Mucosa of gallbladder (tissue), 1 donor: ENCODE measurements around the gene MAST4. TPM values are rescaled to one million over a fixed set of nuclear protein-coding genes. Genes with fewer than 3 reads are reported as not detected.

Experiments
- DNase-seq: peaks from one replicate; pipeline ENCODE4 v3.0.0-alpha.2; 2020; ENCODE audit warnings: low spot score
- total RNA-seq: library from RNA; stranded (reverse); gene quantifications from one replicate; pipeline ENCODE4 v1.2.1, GENCODE V29; 2021
- donor health status: DM: no; HTN: no; CAD: no.

MAST4 gene
- total RNA-seq, 1 donor from 2014 or later: 30.5 TPM

DNA sequence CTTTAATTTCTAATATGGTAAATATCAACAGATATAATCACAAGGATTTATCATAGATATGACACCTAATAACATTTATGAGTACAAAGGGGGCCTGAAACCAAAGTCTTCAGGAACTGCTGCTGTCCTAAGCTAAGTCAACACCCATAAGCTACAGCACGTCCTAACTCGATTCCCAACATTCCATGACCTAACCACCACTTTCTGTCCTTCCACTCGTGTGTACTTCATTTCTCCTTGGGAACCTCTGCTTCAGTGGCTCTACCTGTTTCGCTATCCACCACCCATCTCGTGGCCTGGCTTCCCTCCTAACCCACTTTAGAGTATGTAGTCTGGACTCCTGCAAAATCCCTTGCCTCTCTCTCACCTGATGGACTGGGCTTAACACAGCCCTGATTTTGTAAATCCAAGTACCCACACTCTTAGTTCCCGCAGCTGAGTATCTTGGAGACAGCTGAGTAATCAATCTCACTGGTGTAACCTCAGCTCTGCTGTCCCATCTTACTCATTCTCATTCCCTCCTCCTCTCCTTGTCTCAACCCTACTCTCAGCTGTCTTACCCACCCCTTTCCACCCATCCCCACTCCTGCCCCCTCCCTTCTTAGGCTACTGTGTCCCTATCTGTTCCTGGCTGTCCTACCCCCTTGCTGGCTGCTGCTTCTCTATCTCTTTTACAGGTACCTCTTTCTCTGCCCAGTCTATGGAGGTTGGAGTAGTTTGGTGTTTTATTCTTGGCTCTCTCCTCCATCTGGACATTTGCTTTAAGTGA lies 101.8 kb downstream of the MAST4 start:
- no peak for DNase-seq

GRCh38 chr5:66701244-66701643 lies 105.1 kb downstream of the MAST4 start:
- DNase-seq: no peak

DNA sequence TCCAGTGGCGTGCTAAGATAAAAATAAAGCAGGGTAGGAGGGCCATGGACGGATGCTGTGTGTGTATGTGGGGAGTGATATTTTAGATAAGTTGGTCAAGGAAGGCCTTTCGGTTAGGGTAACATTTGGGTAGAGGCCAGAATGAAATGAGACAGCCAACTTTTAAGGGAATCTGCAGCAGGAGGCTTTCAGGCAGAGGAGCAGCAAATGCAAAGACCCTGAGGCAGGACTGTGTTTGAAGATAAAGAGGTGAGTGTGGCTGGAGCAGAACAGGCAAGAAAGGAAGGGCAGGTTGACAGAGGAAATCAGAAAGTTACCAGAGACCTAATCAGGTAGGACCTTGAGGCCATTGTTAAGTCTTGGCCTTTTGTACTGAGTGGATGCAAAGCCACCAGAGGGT lies 106.2 kb downstream of the MAST4 start:
- DNase-seq: no peak

GRCh38 chr5:66704790-66705425 lies 108.7 kb downstream of the MAST4 start:
- DNase-seq: no peak

DNA sequence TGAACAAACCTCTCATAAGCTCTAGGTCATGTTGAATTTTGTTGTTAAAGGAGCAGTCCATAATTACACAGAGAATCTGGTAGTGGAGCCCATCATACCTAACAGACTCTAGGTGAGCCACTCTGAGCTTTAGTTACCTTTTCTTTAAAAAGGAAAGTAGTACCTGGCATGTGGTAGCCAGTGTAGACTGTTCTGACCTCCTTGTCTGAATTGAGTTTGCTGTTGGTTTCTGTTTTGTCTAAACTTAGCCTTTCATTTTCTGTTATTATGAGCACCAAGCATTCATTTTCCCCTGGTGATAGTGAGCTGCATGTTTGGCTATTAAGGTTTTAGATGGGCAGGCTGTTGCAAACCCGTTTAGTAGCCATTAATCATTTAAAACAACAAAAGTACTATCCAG lies 112.2 kb downstream of the MAST4 start:
- DNase-seq: no peak

- no peak for DNase-seq
These were observed 114.4 kb downstream of the MAST4 start for GRCh38 chr5:66710557-66711088.

GRCh38 chr5:66713998-66714397 lies 117.8 kb downstream of the MAST4 start:
- no peak for DNase-seq

DNA sequence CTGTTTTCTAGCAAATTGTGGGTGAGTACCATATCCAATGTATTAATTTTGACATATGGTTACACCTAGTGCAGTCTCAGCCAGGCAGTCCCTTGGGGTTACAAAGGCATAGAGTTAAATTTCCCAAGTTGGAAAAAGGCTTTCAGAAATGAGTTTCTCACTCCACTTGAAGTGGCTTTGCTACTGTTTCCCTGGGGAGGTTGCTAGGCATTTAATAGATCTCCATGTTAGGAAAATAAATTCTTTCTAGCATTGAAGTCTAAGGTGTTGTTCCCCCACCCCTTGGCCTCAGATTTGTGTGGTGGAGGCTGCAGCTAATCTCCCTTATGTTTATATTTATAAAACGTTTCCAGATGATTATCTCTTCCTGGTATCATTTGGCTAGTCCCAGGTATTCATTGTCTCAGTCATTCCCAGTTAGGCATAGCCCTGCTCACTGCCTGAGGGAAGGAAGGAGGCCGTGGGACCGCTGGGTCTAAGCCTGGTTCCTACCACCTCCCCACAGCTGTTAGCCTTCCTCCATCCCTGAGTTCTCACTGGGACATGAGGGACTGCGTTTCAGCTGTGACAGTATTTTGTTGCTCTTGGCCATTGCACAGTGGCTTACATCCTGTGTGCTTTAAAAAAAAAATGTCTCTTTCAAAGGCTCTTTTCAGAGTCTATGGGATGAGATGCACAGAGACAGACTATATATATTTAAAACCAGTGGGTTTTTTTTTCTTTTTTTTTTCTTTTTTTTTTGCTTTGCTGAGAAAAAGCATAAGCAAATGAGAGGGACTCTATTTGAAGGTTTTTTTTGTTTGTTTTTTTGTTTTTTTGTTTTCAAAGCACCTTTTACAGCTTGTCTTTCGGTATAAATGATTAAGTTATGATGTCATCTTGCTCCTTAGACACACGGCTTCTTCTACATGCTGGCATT lies 121.5 kb downstream of the MAST4 start:
- DNase-seq: no peak

GRCh38 chr5:66718374-66719002 lies 122.3 kb downstream of the MAST4 start:
- DNase-seq: no peak

GRCh38 chr5:66720780-66721179 lies 124.6 kb downstream of the MAST4 start:
- DNase-seq: no peak

GRCh38 chr5:66722686-66723085 lies 126.5 kb downstream of the MAST4 start:
- DNase-seq: no peak

DNA sequence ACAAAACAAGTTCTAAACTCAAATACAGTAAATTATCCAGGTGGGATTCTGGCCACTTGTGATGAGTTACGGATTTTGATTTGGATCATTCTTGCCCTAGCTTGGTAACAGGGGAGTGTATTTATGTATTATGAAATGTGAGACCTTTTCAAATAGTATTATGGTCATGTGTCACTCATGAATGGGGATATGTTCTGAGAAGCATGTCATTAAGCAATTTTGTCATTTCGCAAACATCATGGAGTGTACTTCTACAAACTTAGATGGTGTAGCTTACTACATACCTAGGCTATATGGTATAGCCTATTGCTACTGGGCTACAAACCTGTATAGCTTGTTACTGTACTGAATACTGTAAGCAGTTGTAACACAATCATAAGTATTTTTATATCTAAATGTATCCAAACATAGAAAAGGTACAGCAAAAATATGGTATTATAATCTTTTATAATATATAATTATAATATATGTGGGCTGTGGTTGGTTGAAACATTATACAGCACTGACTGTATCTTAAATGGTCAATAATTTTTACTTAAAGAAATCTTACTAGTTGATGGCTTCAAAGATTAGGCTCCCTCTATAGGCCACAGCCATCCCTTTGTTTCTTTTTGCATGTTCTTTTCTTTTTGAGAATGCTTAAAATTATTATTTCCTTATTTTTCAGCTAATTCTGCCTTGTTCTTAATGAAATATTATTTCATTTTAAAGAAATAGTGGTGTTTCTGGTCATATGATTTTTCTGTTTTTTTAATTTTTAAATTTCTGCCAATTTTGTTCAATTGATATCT lies 128.4 kb downstream of the MAST4 start:
- DNase-seq: no peak

GRCh38 chr5:66727630-66728029 lies 131.4 kb downstream of the MAST4 start:
- DNase-seq: no peak

- DNase-seq: no peak
These were observed 131.9 kb downstream of the MAST4 start for GRCh38 chr5:66728049-66728448.

DNA sequence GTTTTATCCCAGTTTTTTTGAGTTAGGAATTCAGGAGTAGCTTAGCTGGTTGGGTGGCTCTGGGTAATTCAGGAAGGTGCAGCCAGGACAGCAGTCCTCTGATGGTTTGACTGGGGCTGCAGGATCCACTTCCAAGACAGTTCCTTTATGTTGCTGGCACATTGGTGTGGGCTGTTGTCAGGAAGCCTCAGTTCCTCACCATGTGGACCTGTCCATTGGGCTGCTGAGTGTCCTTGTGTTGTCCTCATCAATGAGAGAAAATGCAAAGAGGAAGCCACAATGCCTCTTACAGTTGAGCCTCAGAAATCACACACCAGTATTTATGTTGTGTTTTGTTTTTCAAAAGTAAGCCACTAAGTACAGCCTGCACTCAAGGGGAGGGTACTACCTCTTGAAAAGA lies 140.9 kb downstream of the MAST4 start:
- DNase-seq: no peak

DNA sequence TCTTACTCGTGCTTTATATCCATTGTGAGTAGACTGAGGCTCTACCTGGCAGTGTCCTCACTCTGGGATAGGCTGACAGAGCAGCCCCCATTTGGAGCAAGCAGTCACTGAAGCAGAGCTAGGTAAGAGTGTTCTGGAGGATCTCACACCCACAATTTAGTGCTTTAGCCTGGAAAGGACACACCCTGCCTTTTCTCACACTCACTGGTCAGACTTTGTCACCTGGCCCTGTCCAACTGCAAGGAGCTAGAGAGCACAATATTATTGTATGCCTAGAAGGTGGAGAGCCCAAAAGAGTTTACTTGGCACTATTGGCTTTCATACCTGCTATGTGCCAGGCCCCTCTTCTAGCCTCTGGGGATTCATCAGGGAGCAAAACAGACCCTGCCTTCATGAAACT lies 141.9 kb downstream of the MAST4 start:
- DNase-seq: no peak

DNA sequence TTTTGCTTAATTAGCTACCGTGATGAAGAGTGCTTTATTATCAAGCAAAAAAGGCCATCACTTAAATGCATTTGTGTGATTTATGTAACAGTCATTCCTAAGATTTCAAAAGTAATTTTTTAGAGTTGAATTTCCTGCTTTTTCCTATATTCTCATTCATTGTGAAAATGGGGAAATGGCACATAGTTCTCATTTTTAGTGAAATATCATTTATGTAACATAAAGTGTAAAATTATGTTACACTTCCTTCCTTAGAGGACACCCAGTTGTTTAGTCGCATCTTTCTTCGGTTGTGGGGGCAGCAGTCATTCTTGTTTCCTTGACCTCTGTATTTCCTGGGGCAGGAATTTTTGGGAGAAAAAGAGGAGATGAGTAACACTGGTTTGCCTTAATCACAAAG lies 142.8 kb downstream of the MAST4 start:
- no peak for DNase-seq

- DNase-seq: no peak
These were observed 143.8 kb downstream of the MAST4 start for GRCh38 chr5:66739951-66740350.

DNA sequence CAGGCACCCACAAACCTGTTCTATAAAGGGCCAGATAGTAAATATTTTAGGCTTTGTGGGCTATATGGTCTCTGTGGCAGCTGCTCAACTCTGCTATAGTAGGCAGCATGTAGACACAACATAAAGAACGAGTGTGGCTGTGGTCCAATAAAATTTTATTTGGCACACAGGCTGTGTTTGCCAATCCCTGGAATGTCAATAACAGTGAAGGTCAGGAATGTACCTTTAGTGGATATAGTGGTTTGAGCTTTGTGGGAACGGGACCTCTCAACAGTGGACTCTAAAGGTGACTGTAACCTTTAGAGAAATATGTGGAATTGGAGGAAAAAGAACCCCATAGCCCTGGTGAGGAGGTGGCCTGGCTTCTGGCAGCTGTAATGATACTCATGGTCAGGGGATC lies 145.2 kb downstream of the MAST4 start:
- no peak for DNase-seq

DNA sequence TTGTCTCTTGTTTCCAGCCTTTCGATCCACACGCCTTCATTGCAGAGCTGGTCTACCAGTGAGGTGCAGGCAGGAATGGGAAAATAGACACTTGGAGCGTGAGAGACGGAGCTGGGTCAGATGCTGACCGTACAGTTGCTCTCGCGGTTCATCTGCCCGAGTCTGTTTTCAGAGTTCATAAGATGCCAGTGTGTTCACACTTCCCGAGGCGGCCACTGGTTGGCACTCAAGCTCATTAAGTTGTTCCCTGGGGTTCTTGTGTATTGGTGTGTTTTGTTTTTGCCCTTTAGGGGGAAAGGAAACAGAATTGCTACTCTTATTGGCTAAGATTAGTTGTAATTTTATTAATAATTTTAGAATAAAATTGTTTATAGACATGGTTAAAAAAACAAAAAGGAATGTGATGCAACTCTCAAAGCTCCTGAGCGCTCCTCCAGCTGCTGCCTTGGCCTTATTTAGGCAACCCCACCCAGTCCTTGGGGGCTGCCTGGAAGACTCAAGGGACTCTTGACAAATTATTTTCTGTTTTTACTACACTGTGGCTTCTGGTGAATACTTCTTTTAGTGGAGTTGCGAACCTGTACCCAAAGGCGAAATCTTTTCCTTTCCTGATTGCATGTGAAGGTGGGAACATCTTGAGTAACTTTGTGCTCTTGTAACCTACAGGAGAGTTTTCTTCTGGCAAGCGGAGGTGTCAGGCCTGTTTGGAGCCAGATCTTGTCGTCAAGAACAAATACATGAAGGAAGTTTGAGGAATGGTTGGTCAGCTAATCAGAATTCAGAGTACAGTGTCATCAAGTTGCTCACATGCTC lies 146.1 kb downstream of the MAST4 start:
- no peak for DNase-seq
